ENCODE data around the gene ODAD2.
A peak's percentile ranks its signal among the peaks of the same experiment; 100 is the strongest.

Gene ODAD2

DNA sequence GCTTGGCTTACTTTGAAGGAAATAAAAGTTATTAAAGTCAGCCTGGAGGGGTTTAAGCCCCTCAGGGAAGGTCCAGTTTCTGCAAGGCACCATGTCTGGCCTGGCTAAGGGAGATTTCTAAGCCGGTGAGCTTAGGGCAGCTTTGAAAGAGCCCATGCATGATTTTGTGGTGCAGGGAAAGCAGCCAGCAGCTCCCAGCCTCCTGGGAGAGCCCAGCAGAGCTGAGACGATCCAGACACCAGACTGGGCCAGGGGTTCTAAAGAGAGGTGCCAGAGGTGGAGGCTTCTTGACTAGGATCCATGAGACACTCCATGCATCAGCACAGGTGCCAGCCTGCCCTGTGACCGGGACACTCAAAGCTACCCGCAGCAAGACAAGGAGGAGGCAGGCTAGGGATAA lies 193.7 kb downstream of the ODAD2 start:
- TF ChIP-seq CTCF (conservative IDR thresholded peaks at IDR 0.05; ENCODE audit: low read depth, low read length) = no peak
- DNase-seq (ENCODE audit: low read depth) = no peak
- H3K4me3 ChIP-seq (ENCODE audit: low read depth, low read length) = no peak overlapping the region

DNA sequence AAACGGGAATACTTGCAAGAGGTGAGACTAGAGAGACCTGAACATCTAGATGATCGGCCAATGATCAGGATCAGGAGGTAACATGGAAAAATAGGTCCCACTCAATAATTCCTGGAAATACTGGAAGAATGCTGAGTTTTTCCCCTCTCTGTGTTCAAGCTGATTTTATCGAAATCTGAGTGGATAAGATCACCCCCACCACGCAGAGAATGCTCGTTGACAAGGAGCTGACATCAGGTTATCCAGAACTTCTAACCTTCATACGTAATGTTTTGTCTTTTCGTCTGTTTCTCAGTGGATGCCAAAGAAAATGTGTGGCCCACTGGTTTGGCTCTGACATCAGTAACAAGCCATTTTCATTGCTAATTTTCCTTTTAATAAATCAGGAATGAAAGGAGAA lies 194.7 kb downstream of the ODAD2 start:
- H3K4me3 ChIP-seq (ENCODE audit: low read depth, low read length) = no peak overlapping the region
- TF ChIP-seq CTCF (conservative IDR thresholded peaks at IDR 0.05; ENCODE audit: low read depth, low read length) = no peak
- no peak for DNase-seq (ENCODE audit: low read depth)

- H3K4me3 ChIP-seq (ENCODE audit: low read depth, low read length) = no peak overlapping the region
- no peak for DNase-seq (ENCODE audit: low read depth)
- no peak for TF ChIP-seq CTCF (conservative IDR thresholded peaks at IDR 0.05; ENCODE audit: low read depth, low read length)
Observed at GRCh38 chr10:27801171-27801785, 197.6 kb downstream of the ODAD2 start.

GRCh38 chr10:27799046-27799445 lies 199.8 kb downstream of the ODAD2 start:
- H3K4me3 ChIP-seq (ENCODE audit: low read depth, low read length) = no peak overlapping the region
- DNase-seq (ENCODE audit: low read depth) = no peak
- TF ChIP-seq CTCF (conservative IDR thresholded peaks at IDR 0.05; ENCODE audit: low read depth, low read length) = no peak

DNA sequence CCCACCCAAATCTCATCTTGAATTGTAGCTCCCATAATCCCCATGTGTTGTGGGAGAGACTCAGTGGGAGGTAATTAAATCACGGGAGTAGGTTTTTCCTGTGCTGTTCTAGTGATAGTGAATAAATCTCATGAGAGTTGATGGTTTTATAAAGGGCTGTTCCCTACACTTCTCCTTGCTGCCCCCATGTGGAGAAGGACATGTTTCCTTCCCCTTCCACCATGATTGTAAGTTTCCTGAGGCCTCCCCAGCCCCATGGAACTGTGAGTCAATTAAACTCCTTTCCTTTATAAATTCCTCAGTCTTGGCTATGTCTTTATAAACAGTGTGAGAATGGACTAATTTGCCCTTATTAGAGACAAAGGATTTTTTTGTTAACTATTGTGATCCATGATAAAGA lies 204.7 kb downstream of the ODAD2 start:
- DNase-seq (ENCODE audit: low read depth) = peak; percentile 11
- H3K4me3 ChIP-seq (ENCODE audit: low read depth, low read length) = no peak overlapping the region
- peak; percentile 18 for TF ChIP-seq CTCF (conservative IDR thresholded peaks at IDR 0.05; ENCODE audit: low read depth, low read length)

DNA sequence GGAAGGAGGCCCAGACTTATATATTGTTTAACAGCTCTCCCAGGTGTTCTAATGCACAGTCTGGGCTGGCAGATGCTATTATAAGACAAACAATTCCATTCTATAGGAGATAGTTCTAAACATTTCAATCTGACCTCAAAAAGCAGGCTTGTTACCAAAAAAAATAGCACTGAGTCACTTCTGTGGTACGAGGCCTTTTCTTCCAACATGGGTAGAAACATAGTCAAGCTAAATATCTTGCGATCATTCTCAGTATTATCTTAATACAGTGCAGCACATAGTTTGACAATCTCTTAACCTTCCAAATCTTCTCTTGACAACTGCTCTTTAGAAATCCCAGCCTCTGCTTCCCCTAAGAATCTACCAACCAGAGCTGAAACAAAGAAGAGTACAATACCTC lies 206.7 kb downstream of the ODAD2 start:
- DNase-seq (ENCODE audit: low read depth) = peak; percentile 1
- TF ChIP-seq CTCF (conservative IDR thresholded peaks at IDR 0.05; ENCODE audit: low read depth, low read length) = no peak
- no peak overlapping the region for H3K4me3 ChIP-seq (ENCODE audit: low read depth, low read length)

DNA sequence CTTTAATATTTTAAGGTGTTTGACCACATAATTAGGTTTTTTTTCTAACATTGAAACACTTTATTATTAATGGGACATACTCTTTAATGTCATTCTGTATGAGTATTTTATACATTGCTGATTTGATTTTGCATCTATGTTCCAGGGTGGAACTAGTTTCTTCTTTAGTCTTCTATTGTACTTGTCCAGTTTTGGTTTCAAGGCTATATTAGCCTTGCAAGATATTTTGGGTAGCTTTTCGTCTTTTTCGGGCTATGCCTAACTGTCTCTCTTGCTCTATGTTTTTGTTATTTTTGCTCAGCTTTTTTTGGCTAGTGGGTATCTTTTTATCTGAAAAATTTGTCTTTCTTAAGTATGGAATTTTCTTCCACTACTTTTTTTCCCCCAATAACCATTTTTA lies 214.6 kb downstream of the ODAD2 start:
- no peak overlapping the region for H3K4me3 ChIP-seq (ENCODE audit: low read depth, low read length)
- no peak for TF ChIP-seq CTCF (conservative IDR thresholded peaks at IDR 0.05; ENCODE audit: low read depth, low read length)
- DNase-seq (ENCODE audit: low read depth) = no peak
